HG03039 (cell line): Measurements from ENCODE around the gene GAS6.

Experiments used
- ATAC-seq: cut with Tn5 transposase; IDR thresholded peaks from one replicate; pipeline ENCODE4 v1.9.1; 2021; ENCODE audit warnings: mild to moderate bottlenecking, moderate library complexity; ENCODE audit not compliant: unreplicated experiment

The GAS6 gene

DNA sequence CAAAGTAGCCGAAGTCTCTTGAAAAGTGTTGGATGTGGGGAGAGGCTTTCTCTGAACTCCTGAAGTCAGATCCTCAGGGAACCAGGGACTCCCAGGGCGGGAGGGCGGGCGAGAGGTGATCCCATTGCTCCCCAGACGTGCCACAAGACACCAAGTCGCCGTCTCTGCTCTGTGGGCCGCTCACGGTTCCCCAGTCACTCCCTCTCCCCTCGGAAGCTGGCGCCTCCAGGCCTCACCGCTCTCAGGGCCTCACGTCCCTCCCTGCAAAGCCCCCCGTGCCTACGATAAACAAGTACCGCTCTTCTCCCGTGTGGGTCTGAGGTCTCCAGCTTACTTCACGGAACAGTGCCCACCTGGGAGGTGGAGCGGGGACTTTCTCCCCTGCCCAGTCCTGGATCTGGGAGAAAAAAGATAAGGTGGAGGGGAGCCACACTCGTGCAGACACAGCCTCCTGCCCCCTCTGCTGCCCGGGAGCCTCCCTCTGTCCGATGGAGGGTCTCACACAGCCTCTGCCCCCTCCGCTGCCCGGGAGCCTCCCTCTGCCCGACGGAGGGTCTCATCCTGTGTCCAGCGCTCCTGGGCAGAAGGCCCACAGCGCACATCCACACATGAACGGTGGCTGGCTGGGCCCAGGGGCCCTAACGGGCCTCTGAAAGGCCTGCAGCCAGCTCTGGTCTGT, 50.7 kb downstream of the GAS6 start:
- ATAC-seq, result no peak

DNA sequence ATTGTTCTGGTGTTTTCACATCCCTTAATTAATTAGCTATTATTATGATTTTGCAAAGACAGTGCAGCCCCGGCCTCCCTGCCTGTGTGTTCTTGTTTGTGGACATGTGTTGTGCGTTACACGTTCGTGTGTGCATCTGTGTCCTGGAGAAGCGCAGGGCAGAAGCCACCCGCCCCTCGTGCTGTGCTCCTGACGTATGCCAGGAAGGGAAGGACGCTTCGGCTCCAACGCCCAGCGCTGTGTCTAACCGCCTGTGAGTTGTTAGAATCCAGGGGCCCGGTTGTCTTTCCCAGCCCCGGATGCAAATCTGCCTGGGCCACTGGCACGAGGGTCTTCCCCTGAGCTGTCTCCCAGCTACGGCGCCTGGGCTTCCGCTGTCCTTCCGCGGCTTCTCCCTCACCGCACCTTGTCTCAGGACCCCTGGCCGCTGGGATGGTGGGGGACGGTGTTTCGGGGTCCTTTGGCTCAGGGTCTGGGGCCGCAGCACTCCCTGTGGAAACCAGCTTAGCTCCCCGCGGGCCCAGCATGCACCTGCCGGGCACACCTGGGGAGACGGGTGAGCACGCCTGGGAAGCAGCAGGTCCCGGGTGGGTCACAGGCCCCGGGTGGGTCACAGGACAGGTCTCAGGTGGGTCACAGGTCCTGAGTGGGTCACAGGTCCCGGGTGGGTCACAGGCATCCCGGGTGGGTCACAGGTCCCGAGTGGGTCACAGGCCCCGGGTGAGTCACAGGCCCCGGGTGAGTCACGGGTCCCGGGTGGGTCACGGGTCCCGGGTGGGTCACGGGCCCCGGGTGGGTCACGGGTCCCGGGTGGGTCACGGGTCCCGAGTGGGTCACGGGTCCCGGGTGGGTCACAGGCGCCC, 51.5 kb downstream of the GAS6 start:
- ATAC-seq, result no peak

DNA sequence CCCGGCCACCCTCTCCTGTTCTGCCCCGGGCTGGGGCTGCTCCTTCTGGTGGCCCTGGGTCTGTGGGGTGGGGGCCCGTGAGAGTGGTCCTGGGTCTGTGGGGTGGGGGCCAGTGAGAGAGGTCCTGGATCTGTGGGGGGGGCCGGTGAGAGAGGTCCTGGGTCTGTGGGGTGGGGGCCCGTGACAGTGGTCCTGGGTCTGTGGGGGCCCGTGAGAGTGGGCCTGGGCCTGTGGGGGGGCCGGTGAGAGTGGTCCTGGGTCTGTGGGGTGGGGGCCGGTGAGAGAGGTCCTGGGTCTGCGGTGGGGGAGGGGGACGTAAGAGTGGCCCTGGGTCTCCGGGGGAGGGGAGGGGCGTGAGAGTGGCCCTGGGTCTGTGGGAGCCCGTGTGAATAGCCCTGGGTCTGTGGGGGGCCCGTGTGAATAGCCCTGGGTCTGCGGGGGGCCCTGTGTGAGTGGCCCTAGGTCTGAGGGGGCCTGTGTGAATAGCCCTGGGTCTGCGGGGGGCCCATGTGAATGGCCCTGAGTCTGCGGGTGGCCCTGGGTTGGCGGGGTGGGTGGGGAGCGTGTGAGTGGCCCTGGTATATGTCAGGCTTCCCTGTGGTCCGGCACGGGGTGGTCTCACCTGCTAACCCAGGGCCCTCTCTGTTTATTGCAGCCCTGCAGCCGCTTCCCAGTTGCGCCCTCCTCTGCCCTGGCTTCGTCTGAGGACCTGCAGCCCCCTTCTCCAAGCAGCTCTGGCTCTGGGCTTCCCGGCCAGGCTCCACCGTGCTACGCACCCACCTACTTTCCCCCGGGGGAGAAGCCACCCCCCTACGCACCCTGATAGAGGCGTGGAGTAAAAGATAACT, 52.6 kb downstream of the GAS6 start:
- ATAC-seq, result no peak

DNA sequence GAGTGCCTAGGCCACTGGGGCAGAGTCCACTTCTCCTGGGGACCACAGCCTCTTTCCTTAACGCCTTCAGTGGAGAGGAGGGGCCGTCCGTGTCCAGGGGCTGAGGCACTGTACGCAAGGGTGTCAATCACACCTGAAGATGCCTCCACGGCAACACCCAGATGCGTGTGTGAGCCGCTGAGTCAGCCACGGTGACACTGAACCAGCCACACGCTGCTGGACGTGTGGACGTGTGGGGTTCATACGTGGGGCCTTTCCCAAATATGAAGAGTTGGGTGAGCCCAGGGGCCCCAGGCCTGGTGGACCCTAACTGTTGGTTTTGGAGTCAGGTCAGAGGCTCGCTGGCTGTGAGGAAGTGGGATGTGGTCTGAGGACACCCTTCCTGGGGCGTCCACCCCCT, 53.2 kb downstream of the GAS6 start:
- no peak for ATAC-seq

DNA sequence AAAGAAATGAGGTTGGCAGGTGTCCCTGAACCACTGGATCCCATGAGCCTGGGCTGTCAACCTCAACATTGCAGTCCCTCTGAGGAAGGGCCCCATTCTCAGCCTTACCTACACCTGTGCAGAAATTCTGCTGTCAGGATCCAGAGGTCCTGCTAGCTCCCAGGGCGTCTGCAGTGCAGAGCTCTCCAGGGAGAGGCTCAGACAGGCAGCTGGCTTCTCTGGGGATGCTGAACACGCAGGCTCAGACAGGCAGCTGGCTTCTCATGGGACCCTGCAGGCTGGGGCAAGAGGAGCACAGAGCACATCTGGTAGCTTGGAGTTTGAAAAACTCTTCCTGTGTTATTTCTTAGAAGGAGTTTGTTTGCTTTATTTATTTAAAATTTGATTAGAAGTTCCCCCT, 53.9 kb downstream of the GAS6 start:
- no peak for ATAC-seq

DNA sequence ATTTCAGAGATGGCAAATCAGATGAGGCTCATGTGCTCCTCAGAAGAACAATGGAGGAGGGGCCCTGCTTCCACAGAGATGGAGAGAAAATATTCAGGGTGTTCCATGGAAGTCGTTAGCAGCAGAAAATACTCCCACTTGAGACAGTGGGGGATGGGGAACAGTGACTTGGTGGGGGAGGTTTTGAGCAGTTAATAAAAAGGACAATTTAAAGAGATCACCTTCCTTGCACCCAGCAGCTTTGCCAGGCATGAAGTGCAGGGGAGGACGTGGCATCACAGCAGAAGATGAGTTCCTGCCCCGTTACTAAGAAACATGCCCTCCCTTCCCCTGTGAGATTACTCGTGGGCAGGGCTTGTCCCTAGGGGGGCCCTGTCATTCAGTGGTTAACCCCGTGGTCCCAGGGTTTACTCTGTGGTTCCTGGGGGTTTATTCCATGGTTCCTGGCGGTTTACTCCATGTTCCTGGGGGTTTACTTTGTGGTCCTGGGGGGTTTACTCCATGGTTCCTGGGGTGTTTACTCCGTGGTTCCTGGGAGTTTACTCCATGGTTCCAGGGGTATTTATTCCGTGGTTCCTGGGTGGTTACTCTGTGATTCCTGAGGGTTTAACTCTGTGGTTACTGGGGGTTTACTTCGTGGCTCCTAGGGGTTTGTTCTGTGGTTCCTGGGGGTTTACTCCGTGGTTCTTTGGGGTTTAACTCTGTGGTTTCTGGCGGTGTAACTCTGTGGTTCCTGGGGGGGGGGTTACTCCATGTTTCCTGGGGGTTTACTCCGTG, 55.6 kb downstream of the GAS6 start:
- no peak for ATAC-seq

DNA sequence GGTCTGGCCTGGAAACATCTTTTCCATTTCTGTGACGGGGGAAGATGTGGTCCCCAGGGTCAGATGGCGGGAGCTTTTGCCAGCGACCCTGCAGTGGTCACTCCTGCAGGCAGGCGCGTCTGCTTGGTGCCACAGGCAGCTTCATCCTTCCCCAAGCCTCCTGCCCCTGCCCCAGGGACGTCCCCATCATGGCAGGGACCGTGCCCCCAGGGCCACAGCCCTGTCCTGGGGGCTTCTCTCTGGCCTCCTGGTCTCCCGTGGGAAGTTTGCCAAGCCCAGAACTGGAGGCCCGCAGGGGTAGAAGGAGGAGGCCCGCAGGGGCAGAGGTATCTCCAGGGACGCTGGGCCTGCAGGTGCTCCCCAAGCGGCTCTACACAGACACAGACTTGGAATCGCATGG, 57.4 kb downstream of the GAS6 start:
- no peak for ATAC-seq

DNA sequence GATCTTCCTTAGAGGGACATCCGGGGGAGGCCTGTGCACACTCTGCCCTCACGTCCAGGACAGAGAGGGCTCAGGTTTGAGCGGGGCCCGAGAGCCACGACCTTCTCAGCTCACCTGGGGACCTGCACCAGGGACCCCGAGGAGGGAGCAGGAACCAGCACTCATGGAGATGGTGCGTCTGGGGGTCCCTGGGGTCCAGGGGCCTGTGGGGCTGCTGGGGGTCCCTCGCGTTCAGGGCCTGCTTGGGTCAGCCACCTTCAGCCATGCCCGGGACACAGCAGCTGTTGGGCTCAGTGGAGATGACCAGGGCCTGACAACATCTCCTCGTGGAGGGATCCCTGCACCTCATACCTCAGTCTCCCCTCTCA, 57.8 kb downstream of the GAS6 start:
- ATAC-seq, result no peak

DNA sequence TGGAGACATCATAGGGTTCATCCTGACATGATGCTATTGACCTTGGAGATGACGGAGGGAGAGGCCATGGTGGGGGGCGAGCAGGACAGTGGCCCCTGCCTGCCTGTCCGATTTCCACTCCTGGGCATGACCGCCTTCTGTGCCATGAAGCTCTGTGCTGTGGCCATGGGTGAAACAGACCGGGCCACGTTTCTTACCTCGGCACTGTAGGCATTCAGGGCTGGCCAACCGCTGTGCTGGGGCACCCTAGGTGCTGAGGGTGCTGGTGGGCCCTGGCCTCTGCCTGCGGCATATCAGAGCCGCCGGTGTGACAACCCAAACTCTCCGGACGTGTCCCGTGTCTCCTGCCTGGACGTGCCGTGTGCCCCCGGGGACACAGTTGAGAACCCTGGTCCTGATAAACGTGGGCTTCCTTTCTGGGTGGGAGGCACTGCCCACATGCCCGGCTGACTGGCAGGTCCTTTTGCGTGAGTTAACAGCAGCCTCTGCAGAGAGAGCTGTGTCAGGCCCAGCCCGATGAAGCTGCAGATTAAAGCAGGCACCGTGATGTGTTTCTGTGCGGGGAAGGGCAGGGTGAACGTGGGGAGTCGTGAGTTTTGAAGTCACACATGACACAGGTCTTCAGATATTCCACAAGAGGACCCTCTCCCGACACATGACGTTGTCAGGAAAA, 58.3 kb downstream of the GAS6 start:
- no peak for ATAC-seq

DNA sequence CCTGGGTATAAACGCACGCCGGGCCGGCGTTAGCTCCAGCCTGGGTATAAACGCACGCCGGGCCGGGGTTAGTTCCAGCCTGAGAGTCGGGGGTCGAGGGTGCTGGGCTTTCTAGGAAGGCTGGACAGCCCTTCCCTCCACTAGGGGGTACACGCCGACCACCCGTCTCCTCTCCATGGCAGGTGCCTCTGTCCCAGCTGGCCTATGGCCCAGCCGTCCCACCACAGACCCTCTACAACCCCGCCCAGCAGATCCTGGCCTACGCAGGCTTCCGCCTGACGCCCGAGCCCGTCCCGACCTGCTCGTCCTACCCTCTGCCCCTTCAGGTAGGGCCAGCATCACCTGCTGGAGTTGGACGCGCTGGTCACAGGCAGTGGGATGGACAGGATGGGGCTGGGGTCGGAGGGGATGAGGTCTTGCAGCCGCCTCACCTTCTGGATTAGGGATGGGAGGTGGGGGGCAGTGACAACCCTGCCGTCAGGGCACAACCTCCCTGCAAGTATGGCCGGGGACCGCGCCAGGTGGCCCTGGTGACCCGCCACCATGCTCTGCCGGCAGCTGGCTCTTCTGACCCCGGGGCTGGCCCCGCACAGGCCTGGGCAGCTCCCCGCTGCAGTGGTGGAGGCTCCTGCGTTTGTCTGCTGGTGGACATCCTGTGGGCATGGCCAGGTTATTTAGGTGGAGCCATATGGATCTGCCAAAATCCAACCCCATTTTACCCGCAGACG, 59.0 kb downstream of the GAS6 start:
- ATAC-seq, result no peak

DNA sequence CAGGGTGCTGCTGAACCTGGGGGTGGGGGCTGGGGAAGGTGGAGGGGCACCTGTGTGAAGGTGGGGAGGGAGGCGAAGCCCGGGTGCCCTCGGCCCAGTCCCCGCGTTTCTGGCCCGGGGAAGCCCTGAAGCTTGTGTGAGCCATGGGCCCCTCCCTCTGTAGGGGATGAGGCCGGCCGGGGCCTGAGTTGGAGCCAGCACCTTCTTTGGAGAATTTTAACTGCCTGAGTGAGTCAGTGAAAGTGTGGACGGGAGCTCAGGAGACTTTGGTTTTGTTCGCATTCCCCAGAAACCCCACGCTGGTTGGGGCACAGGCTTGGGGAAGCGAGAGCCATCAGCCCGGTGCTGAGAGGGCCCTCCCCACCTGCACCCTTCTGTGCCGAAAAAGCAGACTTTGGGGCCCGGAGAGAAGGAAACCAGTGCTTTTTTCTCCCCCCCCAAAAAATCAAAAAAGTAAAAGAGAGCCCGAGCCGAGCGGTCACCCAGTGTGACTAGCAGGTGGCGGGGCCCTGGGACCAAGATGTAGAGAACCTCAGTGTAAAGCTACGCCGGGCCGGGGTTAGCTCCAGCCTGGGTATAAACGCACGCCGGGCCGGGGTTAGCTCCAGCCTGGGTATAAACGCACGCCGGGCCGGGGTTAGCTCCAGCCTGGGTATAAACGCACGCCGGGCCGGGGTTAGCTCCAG, 59.7 kb downstream of the GAS6 start:
- ATAC-seq, result no peak

DNA sequence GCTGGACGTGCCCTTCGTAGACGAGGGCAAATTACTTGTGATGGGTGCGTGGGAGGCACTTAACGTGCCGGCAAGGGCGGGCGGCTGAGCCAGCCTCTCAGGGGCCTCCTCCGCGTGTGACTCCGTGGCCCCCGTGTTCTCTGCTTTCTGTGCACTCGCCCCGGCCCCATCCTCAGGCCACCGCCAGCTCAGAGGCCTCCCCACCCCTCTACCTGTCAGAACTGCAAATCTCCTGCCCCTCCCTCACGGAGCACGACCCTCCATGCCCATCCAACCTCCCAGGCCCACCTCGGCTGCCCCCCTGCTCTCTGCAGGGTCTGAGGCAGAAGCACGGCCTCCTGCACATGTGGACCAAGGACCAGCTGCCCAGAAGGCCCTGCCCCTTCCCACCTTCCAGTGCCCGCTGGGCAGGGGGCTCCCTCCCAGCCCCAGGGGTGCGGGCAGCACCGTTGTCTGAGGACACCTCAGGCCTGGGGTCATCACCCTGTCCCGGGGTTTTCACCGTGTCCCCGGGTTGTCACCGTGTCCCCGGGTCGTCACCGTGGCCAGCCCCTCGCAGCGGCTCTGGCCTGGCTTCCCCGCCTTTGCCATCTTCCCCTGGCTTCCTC, 60.4 kb downstream of the GAS6 start:
- ATAC-seq, result no peak

DNA sequence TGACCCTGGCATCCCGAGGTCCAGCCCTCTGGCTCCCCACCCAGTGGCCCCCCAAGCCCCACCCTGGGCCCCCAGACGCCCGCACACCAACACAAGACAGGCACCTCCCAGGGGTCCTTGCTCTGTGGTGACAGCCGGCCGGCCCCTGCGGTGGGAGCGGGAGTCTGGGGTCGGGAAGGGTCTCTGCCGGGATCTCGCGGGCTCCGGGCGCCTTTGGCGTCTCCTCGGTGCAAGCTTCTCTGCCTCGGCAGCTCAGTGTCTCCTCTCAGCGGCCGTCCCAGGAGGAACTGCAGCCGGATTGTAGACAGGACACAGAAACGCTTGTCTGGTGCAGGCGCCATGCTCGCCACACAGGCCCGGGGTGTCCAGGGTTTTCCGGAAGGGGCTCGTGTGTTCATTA, 61.1 kb downstream of the GAS6 start:
- no peak for ATAC-seq

DNA sequence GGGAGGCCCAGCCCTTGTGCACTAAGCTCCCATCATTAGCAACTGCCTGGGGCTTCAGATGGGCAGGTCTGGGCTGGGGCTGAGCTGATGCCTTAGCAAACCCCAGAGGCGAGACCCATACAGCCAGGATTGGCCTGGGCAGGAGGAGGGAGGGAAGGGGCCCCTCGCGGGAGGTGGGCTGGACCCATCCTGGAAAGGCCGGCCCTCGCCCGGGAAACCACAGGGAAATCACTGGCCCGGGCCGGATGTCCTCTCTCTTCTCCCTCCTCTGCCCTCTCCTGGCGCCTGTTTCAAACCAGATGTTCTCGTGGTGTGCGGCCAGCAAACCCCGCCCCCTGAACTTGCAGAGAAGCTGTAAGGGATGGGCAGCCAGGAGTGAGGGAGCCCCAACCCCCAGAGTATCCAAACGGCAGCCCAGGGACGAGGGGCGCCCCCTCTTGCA, 61.8 kb downstream of the GAS6 start:
- no peak for ATAC-seq

DNA sequence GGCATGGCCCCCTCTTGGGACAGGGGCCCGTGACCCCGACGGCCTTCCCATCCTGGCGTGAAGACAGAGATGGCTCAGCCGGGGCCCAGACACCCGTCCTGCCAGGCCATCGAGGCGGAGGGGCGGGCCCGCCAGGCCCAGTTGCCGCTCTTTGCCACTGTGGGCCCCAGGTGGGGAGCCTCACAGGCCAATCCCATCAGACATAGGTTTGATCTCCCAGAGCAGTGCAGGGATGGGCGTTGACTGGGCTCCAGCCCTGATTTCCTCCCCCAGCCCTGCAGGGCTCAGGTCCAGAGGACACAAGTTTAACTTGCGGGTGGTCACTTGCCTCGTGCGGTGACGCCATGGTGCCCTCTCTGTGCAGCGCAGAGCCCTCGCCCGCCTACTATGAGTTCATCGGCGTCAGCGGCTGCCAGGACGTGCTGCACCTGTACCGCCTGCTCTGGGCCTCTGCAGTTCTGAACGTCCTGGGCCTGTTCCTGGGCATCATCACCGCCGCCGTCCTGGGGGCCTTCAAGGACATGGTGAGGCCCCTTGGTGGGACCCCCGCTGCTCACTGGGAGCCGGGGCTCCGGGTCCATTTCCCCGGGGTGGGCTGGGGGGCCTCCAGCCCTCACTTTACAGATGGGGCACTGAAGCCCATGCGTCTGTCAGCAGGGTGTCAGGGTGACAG, 62.5 kb downstream of the GAS6 start:
- no peak for ATAC-seq

DNA sequence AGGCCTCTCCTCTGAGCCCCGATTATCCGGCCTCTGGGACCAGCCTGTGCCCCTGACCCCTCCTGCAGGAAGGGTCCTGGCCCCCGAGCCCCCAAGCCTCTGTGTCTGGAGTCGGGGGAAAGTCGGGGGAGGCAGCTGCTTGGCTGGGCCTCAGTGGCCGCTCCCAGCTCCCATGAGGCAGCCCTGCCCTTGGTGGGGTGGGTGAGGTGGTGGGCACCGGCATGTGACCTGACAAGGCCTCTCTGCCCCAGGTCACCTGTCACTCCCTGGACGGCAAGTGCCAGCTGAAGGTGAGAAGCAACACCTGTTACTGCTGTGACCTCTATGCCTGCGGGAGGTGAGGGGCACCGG, 63.3 kb downstream of the GAS6 start:
- ATAC-seq, result no peak

DNA sequence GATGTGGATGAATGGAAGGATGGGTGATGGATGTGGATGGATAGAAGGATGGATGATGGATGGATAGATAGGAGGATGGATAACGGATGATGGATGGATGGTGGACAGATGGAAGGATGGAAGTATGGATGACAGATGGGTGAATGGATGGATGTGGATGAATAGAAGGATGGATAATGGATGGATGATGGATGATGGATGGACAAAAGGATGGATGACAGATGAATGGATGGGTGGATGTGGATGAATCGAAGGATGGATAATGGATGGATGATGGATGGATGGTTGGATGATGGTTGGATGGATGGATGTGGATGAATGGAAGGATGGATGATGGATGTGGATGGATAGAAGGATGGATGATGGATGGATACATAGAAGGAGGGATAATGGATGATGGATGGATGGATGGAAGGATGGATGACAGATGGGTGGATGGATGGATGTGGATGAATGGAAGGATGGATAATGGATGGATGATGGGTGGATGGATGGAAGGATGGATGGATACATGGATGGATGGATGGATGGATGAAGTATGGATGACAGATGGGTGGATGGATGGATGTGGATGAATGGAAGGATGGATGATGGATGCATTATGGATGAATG, 65.6 kb downstream of the GAS6 start:
- ATAC-seq, result no peak
